ENCODE results near the gene SLC35B1.

The SLC35B1 gene

DNA sequence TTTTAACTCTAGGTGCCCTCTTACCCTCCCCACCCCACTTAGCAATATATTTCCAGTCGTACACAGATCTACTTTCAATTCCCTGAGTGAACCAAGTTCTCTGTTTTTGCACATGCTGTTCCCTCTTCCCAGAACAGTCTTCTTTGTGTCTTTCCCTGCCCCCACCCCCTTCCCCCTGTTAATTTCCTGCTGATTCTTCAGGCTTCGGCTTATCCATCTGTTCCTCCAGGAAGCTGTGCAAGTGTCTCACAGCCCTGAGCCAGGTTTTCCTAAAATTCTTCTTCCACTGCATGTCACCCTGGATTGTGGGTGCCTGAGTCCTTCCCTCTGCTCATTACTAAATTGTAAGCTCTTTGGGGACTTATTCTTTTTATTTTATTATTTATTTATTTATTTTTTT, 17.5 kb downstream of the SLC35B1 start:
- ChIA-PET POLR2A (interaction anchor here (0.6 kb wide), 1 partner anchor 133 kb away, joined by 3 read pairs; no protein-coding TSS in a partner anchor), CTCF (interaction anchor here (1.3 to 40.4 kb wide), 5 partner anchors 8 to 134 kb away, joined by 6 to 880 read pairs (median 6); partner anchors contain the start of genes NXPH3 and SLC35B1)
- TF ChIP-seq, protein P1, sequence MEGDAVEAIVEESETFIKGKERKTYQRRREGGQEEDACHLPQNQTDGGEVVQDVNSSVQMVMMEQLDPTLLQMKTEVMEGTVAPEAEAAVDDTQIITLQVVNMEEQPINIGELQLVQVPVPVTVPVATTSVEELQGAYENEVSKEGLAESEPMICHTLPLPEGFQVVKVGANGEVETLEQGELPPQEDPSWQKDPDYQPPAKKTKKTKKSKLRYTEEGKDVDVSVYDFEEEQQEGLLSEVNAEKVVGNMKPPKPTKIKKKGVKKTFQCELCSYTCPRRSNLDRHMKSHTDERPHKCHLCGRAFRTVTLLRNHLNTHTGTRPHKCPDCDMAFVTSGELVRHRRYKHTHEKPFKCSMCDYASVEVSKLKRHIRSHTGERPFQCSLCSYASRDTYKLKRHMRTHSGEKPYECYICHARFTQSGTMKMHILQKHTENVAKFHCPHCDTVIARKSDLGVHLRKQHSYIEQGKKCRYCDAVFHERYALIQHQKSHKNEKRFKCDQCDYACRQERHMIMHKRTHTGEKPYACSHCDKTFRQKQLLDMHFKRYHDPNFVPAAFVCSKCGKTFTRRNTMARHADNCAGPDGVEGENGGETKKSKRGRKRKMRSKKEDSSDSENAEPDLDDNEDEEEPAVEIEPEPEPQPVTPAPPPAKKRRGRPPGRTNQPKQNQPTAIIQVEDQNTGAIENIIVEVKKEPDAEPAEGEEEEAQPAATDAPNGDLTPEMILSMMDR (IDR thresholded peaks at IDR 0.05; ENCODE audit: control extremely low read depth, extremely low read depth, low read depth, missing control alignments): no peak
- DNase-seq (ENCODE audit: extremely low spot score): no peak

- ChIA-PET POLR2A (no interaction called here), CTCF (interaction anchor here (0.9 to 40.4 kb wide), 7 partner anchors 10 to 133 kb away, joined by 3 to 880 read pairs (median 4); partner anchors contain the start of gene NXPH3)
- TF ChIP-seq, protein P1 (IDR thresholded peaks at IDR 0.05; ENCODE audit: control extremely low read depth, extremely low read depth, low read depth, missing control alignments): no peak
- no peak for DNase-seq (ENCODE audit: extremely low spot score)
These were observed 18.9 kb downstream of the SLC35B1 start for GRCh38 chr17:49688848-49689247.

DNA sequence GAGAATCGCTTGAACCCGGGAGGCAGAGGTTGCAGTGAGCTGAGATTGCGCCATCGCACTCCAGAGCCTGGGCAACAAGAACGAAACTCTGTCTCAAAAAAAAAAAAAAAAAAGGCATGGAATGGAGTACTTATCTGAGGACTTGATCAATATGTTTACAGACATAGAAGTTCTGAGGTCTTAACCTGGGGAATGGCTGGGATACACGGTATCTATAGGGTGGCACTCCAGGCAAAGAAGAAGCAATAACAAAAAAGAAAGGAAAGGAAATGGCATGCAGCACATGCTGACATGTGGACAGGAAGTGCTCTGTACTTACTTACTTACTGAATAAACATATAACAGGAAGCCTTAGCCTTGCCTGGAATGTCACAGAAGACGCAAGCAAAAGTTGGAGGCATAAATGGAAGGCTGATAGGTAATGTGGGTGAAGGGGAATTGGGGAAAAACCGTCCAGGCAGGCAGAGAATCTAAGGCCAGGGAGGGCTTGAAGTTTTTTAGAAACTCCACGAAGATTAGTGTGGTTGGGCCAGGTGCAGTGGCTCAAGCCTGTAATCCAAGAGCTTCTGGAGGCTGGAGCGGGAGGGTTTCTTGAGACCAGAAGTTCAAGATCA, 19.8 kb downstream of the SLC35B1 start:
- ChIA-PET POLR2A (no interaction called here), CTCF (interaction anchor here (0.7 to 40.4 kb wide), 7 partner anchors 8 to 132 kb away, joined by 3 to 880 read pairs (median 4); partner anchors contain the start of gene NXPH3)
- no peak for DNase-seq (ENCODE audit: extremely low spot score)
- TF ChIP-seq, protein P1 (IDR thresholded peaks at IDR 0.05; ENCODE audit: control extremely low read depth, extremely low read depth, low read depth, missing control alignments): no peak

GRCh38 chr17:49681106-49681979, 26.4 kb downstream of the SLC35B1 start:
- TF ChIP-seq, protein P1 (IDR thresholded peaks at IDR 0.05; ENCODE audit: control extremely low read depth, extremely low read depth, low read depth, missing control alignments): no peak
- CTCF ChIA-PET: interaction anchor here (0.6 to 40.4 kb wide), 12 partner anchors 10 to 317 kb away, joined by 3 to 880 read pairs (median 6); partner anchors contain the start of genes NXPH3 and SLC35B1
- no peak for DNase-seq (ENCODE audit: extremely low spot score)
- POLR2A ChIA-PET: no interaction called here

DNA sequence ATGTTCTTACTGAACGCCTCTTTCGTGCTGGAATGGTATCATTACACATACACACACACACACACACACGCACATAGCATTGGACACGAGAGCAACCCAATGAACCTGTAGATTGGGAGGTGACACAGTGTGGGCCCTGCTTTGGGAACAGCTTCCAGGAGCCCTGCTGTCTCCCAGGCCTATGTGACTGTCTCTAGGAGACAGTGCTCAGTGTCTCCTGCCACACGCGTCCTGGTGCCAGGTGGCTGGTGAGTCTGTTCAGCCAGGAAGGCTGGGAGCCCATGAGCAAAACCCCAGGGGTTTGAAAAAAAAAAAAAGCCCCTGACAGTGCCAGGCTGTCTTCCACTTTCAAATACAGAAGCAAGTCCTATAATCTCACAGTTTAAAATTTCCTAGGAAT, 27.4 kb downstream of the SLC35B1 start:
- ChIA-PET CTCF (interaction anchor here (2.2 to 40.4 kb wide), 3 partner anchors 11 to 107 kb away, joined by 6 to 880 read pairs (median 14); partner anchors contain the start of gene NXPH3), POLR2A (no interaction called here)
- no peak for DNase-seq (ENCODE audit: extremely low spot score)
- TF ChIP-seq, protein P1 (IDR thresholded peaks at IDR 0.05; ENCODE audit: control extremely low read depth, extremely low read depth, low read depth, missing control alignments): no peak
